Mammary epithelial cell (primary cell): ENCODE data around the gene RFX2.

ENCODE experiments used
- EZH2 ChIP-seq: IDR thresholded peaks from 2 replicates; pipeline ENCODE4 v1.6.1; 2012; ENCODE audit warnings: low read length, inconsistent platforms, borderline replicate concordance
- TF ChIP-seq, protein P1 (sequence below), 2 donors: IDR thresholded peaks in 1 of 2; conservative IDR thresholded peaks in 1 of 2; 2 replicates each; pipeline ENCODE4 v1.5.1; 2011 to 2012; ENCODE audit warnings: inconsistent platforms in 2 of 2, low read length in 2 of 2, mild to moderate bottlenecking in 2 of 2, control low read depth in 1 of 2, low read depth in 1 of 2; ENCODE audit not compliant: insufficient read depth in 1 of 2; ENCODE audit errors: extremely low read depth in 1 of 2

DNA sequence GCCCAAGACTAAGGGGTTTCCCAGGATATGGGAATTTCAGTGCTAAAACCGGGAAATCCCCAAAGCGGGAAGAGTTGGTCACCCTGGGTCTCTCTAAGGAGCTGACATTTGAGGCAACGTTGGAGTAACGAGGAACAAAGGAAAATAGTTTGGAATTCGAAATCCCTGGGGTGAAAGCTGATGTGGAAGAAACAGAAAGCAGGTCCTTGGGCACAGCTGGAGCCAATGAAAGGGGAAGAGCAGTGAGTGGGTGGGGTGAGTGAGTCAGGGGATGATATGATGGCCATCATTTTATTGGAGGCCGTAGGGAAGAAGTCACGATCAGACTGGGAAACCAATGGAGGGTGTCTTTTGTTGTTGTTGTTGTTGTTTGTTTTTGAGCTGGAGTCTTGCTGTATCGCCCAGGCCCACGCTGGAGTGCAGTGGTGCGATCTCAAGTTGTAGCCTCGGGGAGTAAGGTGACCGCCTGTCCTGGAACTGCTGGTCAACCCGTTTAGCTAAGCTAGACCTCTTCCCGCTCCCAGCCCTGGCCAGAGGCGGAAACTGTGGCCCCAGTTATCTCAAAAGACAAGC, 3.4 kb upstream of the RFX2 start:
- TF ChIP-seq, protein P1, sequence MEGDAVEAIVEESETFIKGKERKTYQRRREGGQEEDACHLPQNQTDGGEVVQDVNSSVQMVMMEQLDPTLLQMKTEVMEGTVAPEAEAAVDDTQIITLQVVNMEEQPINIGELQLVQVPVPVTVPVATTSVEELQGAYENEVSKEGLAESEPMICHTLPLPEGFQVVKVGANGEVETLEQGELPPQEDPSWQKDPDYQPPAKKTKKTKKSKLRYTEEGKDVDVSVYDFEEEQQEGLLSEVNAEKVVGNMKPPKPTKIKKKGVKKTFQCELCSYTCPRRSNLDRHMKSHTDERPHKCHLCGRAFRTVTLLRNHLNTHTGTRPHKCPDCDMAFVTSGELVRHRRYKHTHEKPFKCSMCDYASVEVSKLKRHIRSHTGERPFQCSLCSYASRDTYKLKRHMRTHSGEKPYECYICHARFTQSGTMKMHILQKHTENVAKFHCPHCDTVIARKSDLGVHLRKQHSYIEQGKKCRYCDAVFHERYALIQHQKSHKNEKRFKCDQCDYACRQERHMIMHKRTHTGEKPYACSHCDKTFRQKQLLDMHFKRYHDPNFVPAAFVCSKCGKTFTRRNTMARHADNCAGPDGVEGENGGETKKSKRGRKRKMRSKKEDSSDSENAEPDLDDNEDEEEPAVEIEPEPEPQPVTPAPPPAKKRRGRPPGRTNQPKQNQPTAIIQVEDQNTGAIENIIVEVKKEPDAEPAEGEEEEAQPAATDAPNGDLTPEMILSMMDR (conservative IDR thresholded peaks at IDR 0.05 in 1 of 2, IDR thresholded peaks at IDR 0.05 in 1 of 2; ENCODE audit: extremely low read depth in 1 of 2, insufficient read depth in 1 of 2, low read depth in 1 of 2, low read length in 2 of 2): no peak
- no peak for TF ChIP-seq EZH2
